H1 (cell line): ENCODE results near the gene ZNF91. TPM values are rescaled to one million over a fixed set of nuclear protein-coding genes. Genes with fewer than 3 reads are reported as not detected.
A peak's percentile ranks its signal among the peaks of the same experiment; 100 is the strongest.

Source experiments
- ATF2 ChIP-seq: IDR thresholded peaks from 2 replicates; pipeline ENCODE4 v1.6.1; 2012; ENCODE audit warnings: low read length, inconsistent platforms
- ATF3 ChIP-seq: IDR thresholded peaks from 2 replicates; pipeline ENCODE4 v1.6.1; 2011; ENCODE audit warnings: low read depth, mild to moderate bottlenecking, low read length; ENCODE audit not compliant: insufficient read depth
- BACH1 ChIP-seq: IDR thresholded peaks from 2 replicates; pipeline ENCODE4 v1.6.1; 2012; ENCODE audit warnings: low read length, improper control_type of control experiment
- BRCA1 ChIP-seq: IDR thresholded peaks from 2 replicates; pipeline ENCODE4 v1.6.1; 2012; ENCODE audit warnings: low read depth, low read length, improper control_type of control experiment
- CHD1 ChIP-seq: IDR thresholded peaks from 2 replicates; pipeline ENCODE4 v1.6.1; 2012; ENCODE audit warnings: low read depth, low read length, improper control_type of control experiment
- CHD2 ChIP-seq: IDR thresholded peaks from 2 replicates; pipeline ENCODE4 v1.6.1; 2012; ENCODE audit warnings: low read length, improper control_type of control experiment
- KDM1A ChIP-seq: fragments of 200-600, 300-600 bp; sonication (generic); IDR thresholded peaks from 2 replicates; pipeline ENCODE4 v1.7.1; 2016; ENCODE audit warnings: mild to moderate bottlenecking, low read length, borderline replicate concordance
- KDM5A ChIP-seq: fragments of 200-600 bp; IDR thresholded peaks from 2 replicates; pipeline ENCODE4 v1.7.1; 2012; ENCODE audit warnings: mild to moderate bottlenecking, low read length, inconsistent platforms, mixed read lengths
- MAFK ChIP-seq: IDR thresholded peaks from 2 replicates; pipeline ENCODE4 v1.6.1; 2012; ENCODE audit warnings: low read depth, mild to moderate bottlenecking, improper control_type of control experiment, low read length
- MAX ChIP-seq: IDR thresholded peaks from 2 replicates; pipeline ENCODE4 v1.6.1; 2012; ENCODE audit warnings: inconsistent platforms
- NANOG ChIP-seq: IDR thresholded peaks from 2 replicates; pipeline ENCODE4 v1.6.1; 2011; ENCODE audit warnings: low read length, low read depth, mild to moderate bottlenecking, inconsistent platforms; ENCODE audit not compliant: insufficient read depth, poor library complexity, severe bottlenecking
- NRF1 ChIP-seq: IDR thresholded peaks from 2 replicates; pipeline ENCODE4 v1.6.1; 2011; ENCODE audit warnings: mild to moderate bottlenecking, low read depth, low read length, improper control_type of control experiment
- POU5F1 ChIP-seq: IDR thresholded peaks from 2 replicates; pipeline ENCODE4 v1.6.1; 2011; ENCODE audit warnings: low read depth, mild to moderate bottlenecking, low read length, moderate library complexity
- RAD21 ChIP-seq, 2 experiments: IDR thresholded peaks in 1 of 2; conservative IDR thresholded peaks in 1 of 2; 2 replicates each; pipeline ENCODE4 v1.6.1; 2011; ENCODE audit warnings: low read depth in 2 of 2, low read length in 2 of 2, improper control_type of control experiment in 1 of 2, inconsistent platforms in 1 of 2, mild to moderate bottlenecking in 1 of 2, moderate library complexity in 1 of 2
- RFX5 ChIP-seq: IDR thresholded peaks from 2 replicates; pipeline ENCODE4 v1.6.1; 2011; ENCODE audit warnings: low read depth, low read length, improper control_type of control experiment, borderline replicate concordance
- RNF2 ChIP-seq: fragments of 200-900, 300-1000 bp; sonication (generic); IDR thresholded peaks from 2 replicates; pipeline ENCODE4 v1.7.1; 2016; ENCODE audit warnings: borderline replicate concordance, low read depth, mild to moderate bottlenecking, antibody characterized with exemption, low read length; ENCODE audit not compliant: poor library complexity, severe bottlenecking; ENCODE audit errors: missing control alignments
- SIN3A ChIP-seq, 2 experiments: IDR thresholded peaks in 1 of 2; conservative IDR thresholded peaks in 1 of 2; 2 replicates each; pipeline ENCODE4 v1.6.1; 2011 to 2012; ENCODE audit warnings: low read length in 2 of 2, improper control_type of control experiment in 1 of 2, low read depth in 1 of 2, mild to moderate bottlenecking in 1 of 2
- SIRT6 ChIP-seq: IDR thresholded peaks from one replicate; pipeline ENCODE4 v1.7.1; 2012; ENCODE audit warnings: low read length, inconsistent platforms
- SIX5 ChIP-seq: IDR thresholded peaks from 2 replicates; pipeline ENCODE4 v1.6.1; 2011; ENCODE audit warnings: mild to moderate bottlenecking, low read depth, low read length
- SP2 ChIP-seq: IDR thresholded peaks from 2 replicates; pipeline ENCODE4 v1.6.1; 2012; ENCODE audit warnings: mild to moderate bottlenecking, low read length, inconsistent platforms
- TAF1 ChIP-seq: IDR thresholded peaks from 2 replicates; pipeline ENCODE4 v1.6.1; 2011; ENCODE audit warnings: mild to moderate bottlenecking, low read depth, low read length
- YY1 ChIP-seq: IDR thresholded peaks from 2 replicates; pipeline ENCODE4 v1.6.1; 2011; ENCODE audit warnings: low read depth, mild to moderate bottlenecking, low read length
- ZNF274 ChIP-seq: IDR thresholded peaks from 2 replicates; pipeline ENCODE4 v1.7.0; 2012; ENCODE audit warnings: low read length, borderline replicate concordance; ENCODE audit errors: extremely low read depth
- polyA plus RNA-seq, 7 experiments: library from polyadenylated mRNA; depleted of rRNA in 3 of 7; stranded (reverse) in 5 of 7; unstranded in 2 of 7; fragments of >200 nt in 5 of 7; fragments of 200-250 nt in 2 of 7; gene quantifications; 1 replicate in 5 of 7; 2 replicates in 1 of 7; 4 replicates in 1 of 7; pipeline versions ENCODE4 v1.2.1 to v1.2.3, GENCODE V29; 2011 to 2013; ENCODE audit warnings: missing spikeins in 2 of 7, mixed read lengths in 2 of 7
- total RNA-seq: library from RNA; stranded (reverse); fragmentation: NEBNext Ultra II Directional; extraction: Animal tissue kit (Norgen Biotek cat#: 25700); gene quantifications from 2 replicates; pipeline ENCODE4 v1.2.1, GENCODE V29; 2021

ZNF91 gene
- total and polyA plus RNA-seq, 2 of the 8 experiments (the other 6 are each of a cell fraction or from before 2014, with no cell fraction given): 16.5 to 35.1 TPM

- no peak for TF ChIP-seq ATF2
- no peak for TF ChIP-seq ZNF274
- TF ChIP-seq NANOG: no peak
- TF ChIP-seq SP2: no peak
- no peak for TF ChIP-seq RAD21 (IDR thresholded peaks at IDR 0.05 in 1 of 2, conservative IDR thresholded peaks at IDR 0.05 in 1 of 2; ENCODE audit: low read depth in 2 of 2, low read length in 2 of 2)
- no peak for TF ChIP-seq RFX5
- no peak for TF ChIP-seq BACH1
- TF ChIP-seq RNF2: no peak
- TF ChIP-seq SIN3A (conservative IDR thresholded peaks at IDR 0.05 in 1 of 2, IDR thresholded peaks at IDR 0.05 in 1 of 2; ENCODE audit: low read depth in 1 of 2, low read length in 2 of 2): peak; percentile 14 to 65; a peak in 2 of 4 replicates
- TF ChIP-seq MAFK: no peak
- no peak for TF ChIP-seq CHD2
- TF ChIP-seq KDM1A: no peak
- TF ChIP-seq CHD1: no peak
- peak; percentile 88 for TF ChIP-seq TAF1
- TF ChIP-seq MAX: 0 out of 2 replicates have a peak, but pooled peaks have one; percentile 13
- TF ChIP-seq NRF1: no peak
- peak; percentile 80 for TF ChIP-seq YY1
- no peak for TF ChIP-seq SIRT6
- TF ChIP-seq BRCA1: no peak
- no peak for TF ChIP-seq SIX5
- TF ChIP-seq ATF3: no peak
- no peak for TF ChIP-seq POU5F1
- TF ChIP-seq KDM5A: no peak
Observed at GRCh38 chr19:23415561-23416191, 20.4 kb upstream of the ZNF91 start (continued).
